Tracheal epithelial cell (primary cell): Measurements from ENCODE around the gene PKN3. TPM values are rescaled to one million over a fixed set of nuclear protein-coding genes. Genes with fewer than 3 reads are reported as not detected.

Experiments
- total RNA-seq: library from RNA; depleted of rRNA; stranded (reverse); fragments of >200 nt; gene quantifications from 2 replicates; pipeline ENCODE4 v1.2.1, GENCODE V29; 2014

The PKN3 gene
- 1.7 and 2.1 TPM in 2 replicates for total RNA-seq

DNA sequence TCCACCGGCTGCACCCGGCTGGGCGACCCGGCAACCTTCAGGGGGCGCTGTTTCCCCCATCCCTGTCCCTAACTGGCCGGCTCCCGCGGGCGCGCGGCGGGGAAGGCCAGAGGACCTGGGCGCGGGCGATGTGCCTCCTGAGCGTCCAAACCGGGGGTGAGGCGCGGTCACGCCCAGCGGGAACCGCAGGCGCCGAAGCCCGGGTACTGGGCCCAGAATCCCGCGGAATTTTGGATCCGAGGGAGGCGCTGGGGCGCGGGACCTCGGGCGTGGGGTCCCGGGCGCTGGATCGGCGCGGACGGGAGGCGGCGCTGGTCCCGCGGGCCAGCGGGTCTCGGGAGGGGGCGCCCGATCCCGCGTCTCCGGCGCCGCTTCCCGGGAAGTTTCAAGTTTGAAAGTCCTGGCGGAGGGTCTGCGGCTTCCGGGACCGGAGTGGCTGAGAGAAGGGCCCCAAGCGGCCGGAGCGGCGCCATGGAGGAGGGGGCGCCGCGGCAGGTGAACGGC is at the start of gene PKN3:
PKN3 (plus strand) TSS at position 59 of the 504 bp plus-strand sequence; CDS start at position 472, 413 bp downstream.

GRCh38 chr9:128656416-128657343 is 45.6 kb upstream of the PKN3 start, which contains the start of gene DYNC2I2:
Gene DYNC2I2, minus strand, starts transcription at chr9:128656847. Its CDS starts 121 bp downstream, at chr9:128656726.

DNA sequence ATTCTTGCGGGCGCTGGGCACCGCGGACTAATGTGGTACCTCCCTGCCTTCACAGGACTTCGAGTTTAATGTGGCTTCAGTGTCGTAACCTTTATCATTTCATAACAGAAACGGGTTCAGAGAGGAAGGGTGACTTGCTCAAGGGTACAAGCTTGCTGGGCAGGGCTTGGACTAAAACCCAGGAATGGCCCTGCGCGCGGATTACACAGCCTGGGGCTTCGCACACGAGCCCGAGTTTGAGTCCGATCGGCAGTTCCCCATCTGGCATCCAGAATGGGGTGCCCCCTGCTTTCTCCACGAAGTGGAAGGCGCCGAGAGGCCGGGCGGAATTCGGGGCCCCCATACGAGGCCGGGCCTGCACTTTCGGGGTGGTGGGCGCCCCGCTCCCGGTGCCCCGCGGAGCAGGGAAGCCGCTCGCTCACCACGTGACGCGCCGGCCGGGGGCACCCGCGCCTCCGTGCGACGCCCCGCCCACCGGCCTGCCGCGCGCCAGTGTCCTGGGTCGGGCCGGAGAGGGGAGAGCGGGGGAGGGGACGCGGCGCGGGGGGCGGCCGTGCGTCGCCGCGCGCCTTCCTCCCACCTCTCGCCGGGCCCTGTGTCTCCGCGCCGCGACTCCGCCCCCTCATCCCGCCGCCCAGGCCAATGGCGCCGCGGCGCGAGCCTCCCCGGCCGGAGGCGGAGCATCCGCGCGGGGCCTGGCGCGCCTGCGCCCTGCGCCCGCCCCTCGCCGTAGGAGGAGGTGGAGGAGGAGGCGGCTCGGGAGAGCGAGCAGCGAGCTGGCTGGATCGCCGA is 13.6 kb upstream of the PKN3 start, which contains the start of gene SET:
SET (plus strand) TSS at position 722 of the 792 bp plus-strand sequence. CDS start 361 bp downstream, outside the sequence.

GRCh38 chr9:128723866-128724743 is 21.8 kb downstream of the PKN3 start, which contains the start of gene ZDHHC12:
Gene ZDHHC12, minus strand, starts transcription at chr9:128724127. Its CDS starts 34 bp downstream, at chr9:128724093.

Other genes starting within 250 kb of the PKN3 start
- gene ODF2, start 246.5 kb upstream of the PKN3 start, total RNA-seq: 11.9 and 23.9 TPM in 2 replicates
- gene GLE1, start 197.8 kb upstream of the PKN3 start, total RNA-seq: 23.6 and 29.6 TPM in 2 replicates
- gene SPTAN1, start 149.9 kb upstream of the PKN3 start, total RNA-seq: 137 and 229 TPM in 2 replicates
- 41.7 and 43.1 TPM in 2 replicates for gene DYNC2I2, start 45.7 kb upstream of the PKN3 start, total RNA-seq
- 528 and 661 TPM in 2 replicates for gene SET, start 13.3 kb upstream of the PKN3 start, total RNA-seq
- gene ZDHHC12, start 21.6 kb downstream of the PKN3 start, total RNA-seq: 44.3 and 58.0 TPM in 2 replicates
- 15.8 and 23.4 TPM in 2 replicates for gene ZER1, start 69.4 kb downstream of the PKN3 start, total RNA-seq
- 5.5 and 10.7 TPM in 2 replicates for gene TBC1D13, start 84.8 kb downstream of the PKN3 start, total RNA-seq
- gene ENDOG, start 116.0 kb downstream of the PKN3 start, total RNA-seq: 79.5 and 82.5 TPM in 2 replicates
- 12.3 and 22.8 TPM in 2 replicates for gene SPOUT1, start 127.3 kb downstream of the PKN3 start, total RNA-seq
- gene KYAT1, start 179.4 kb downstream of the PKN3 start, total RNA-seq: 12.5 and 24.1 TPM in 2 replicates
- gene LRRC8A, start 179.6 kb downstream of the PKN3 start, total RNA-seq: 254 and 316 TPM in 2 replicates
- 1.1 and 13.3 TPM in 2 replicates for gene PHYHD1, start 218.5 kb downstream of the PKN3 start, total RNA-seq
- 21.1 and 21.7 TPM in 2 replicates for gene DOLK, start 245.1 kb downstream of the PKN3 start, total RNA-seq
- 34.7 and 45.1 TPM in 2 replicates for gene NUP188, start 245.2 kb downstream of the PKN3 start, total RNA-seq